NOMO-1 treated with DMSO at 0.1 percent for 48 hours (cell line): ENCODE results near the gene SNX18.

Experiments
- DNase-seq: peaks from one replicate; lab custom pipeline; 2025; ENCODE audit not compliant: unreplicated experiment; lab: John Stamatoyannopoulos, UW

The SNX18 gene

DNA sequence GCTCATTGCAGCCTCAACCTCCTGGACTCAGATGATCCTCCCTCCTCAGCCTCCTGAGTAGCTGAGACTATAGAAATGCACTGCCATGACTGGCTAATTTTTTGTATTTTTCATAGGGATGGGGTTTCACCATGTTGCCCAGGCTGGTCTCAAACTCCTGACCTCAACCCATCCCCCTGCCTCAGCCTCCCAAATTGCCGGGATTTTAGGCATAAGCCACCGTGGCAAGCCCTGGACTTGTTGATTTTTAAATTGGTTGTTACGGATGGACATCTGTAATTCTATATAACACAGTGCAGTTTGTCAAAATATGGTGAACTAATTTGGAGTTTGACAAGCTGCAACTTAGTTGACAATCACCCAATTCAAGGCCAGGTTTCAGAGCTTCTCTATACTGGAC, 22.7 kb downstream of the SNX18 start:
- DNase-seq: no peak

DNA sequence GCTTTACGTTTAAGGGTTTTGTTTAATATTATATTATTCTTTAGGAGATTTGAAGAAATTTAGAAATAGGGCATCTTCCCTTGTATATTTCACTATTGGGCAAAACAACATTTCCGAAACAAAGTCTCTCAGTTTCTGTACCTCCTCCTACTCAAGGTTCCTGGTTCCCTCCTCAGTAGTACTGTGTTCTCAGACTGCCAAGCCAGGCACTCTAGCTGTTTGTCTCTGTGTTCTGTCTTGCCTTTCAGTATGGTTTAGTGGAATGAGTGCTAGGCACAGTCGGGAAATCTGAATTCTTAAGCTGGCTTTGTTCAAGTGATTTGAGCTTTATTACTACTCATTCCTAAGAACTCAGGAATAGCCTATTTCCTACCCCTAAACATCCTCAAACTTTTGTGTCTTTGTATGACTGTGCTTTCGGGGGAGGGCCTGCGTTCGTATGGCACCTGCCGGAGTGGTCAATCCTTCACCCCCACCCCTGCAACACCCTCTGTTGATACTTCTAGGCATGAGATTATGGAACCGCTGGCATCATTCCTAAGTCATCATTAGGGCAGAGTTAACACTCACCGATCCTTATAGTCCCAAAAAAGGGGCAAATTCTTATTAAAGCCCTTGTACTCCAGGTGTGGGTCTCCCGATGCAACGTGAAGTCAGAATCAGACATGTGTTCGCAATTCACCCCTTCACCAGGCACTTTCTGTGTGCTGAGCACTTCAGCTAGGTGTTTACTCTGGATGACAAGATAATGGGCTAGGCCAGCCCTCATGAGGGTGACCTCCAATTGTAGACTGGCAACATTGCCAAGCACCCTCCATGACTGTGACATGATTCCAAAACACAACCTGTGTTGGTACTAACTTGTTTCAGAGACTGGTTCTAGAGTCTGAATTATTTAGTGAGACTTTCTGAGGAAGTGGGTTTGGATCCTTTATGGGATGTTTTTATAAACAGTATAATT, 24.5 kb downstream of the SNX18 start:
- DNase-seq: no peak

DNA sequence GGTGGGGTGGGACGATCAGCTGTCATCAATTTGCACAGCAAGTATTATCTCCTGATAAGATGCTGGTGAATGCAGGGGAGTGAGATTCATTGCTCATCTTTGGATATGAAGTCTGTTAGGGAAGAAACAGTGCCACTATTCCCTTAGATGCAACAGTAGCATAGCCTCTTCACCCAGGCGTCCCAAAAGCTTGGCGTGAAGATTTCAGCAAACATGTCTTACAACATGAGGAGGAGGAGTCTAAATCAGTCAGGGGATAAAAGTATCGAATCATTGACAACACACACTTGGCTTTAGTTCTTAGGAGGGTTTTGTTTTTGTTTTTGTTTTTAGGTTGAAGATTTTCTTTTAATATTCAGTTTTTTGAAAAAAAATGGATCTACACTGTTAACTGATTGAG, 26.5 kb downstream of the SNX18 start:
- no peak for DNase-seq

DNA sequence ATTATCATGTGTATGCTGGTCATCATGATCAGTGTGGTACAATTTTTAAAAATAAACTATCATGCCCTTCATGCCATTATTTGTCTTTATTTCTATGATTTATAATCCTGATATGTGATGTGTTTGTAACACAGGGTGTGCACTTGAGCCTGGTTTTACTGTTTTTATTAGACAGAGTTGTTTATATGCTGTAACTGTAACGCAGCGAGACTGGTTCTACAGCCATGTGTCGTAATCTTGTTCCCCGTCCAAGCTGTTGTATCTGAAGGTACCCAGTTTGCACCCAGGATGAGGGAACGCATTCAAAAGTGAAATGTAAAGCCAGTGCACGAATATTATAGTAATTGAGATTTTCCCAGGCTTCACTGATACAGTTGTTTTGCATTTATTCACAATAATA, 28.2 kb downstream of the SNX18 start:
- no peak for DNase-seq

DNA sequence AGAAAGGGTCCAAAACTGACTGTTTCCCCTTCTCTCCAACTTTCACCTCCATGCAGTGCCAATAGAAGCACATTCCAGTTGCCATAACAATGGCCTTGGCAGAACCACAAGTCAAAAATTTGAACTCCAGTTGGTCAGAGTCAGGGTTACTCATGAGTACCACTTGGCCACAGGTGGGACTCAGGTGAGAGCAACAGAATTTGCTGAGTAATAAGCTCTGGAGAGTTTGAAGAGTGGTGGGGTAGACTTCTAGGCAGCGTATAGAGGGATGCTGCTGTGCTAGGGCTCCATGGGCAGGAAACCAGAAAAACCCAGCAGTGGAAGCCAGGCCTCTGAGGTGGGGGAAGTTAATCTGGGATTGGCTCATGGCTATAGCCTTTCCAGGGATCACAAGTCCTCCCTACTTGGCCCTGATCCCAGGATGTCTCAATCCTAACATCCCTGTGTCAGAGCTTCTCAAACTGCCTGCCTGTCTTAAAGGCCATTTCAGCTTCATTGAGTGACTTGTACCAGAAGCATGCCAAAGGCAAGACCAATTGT, 30.2 kb downstream of the SNX18 start:
- DNase-seq: no peak

DNA sequence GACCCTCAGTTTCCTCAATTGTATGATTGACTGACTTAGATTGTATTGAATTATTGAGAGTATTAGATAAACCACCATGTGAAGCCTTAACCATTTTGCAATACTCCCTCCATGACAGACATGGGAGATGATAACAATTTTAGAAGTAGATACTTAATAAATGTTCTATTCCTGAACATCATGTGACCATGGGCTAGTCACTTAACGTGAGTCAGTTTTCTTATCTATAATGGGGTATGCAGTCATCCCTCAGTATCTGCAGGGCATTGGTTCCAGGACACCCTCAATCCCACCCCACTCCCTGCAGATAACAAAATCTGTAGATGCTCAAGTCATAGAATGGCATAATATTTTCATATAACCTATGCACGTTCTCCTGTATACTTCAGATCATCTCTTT, 31.0 kb downstream of the SNX18 start:
- no peak for DNase-seq

DNA sequence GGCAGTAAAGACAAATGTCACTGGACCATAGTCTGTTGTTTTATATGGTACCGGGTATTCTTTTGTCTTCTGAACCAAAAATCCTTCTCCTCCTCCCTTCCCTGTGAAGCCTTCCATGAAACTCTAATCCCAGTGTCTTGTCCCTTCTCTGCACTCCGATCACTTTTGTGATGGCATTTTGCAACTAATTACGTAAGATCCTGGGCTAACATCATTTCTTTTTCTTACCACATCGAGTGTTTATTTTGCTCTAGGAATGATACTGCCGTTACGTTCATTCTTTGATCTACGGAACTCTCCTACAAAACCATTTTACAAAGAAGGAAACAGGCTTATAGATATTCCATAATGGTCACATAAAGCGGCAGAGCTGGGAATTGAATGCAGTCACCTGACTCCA, 33.7 kb downstream of the SNX18 start:
- DNase-seq: no peak

DNA sequence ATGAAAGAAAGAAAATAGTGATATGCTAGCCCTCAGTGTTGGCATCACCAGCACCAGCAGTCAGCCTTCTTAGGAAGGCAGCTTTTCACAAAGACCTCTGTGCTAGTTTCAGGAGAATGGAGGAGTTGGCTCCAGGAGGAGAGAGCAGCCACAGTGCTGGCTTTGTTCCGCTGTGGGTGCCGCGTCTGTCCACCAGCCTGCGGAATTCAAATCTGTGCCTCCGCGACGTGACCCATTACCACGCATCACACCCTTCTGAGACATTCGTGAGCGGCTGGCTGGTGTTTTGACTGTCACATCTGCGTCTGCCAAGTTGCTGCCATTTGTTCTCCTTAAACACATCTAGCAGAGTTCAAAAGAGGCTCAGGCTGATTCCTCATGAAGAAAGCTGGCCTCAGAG, 34.4 kb downstream of the SNX18 start:
- no peak for DNase-seq

DNA sequence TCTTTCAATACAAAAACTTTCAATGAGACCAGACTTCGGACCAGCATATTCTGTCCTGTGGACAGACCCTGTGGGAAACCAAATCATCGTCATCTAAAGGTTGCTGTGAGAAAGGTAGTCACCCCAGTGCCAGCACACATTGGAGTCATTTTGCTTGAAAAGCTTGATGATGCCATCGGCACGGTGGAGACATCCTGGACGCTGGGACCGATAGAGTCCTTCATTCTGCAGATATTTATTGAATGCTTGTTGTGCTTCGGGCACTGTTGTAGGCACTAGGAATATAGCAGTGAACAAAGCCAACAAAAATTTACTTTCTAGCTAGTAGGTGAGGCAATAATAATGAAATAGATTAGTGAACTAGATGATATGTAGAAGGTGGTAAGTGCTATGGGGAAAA, 34.9 kb downstream of the SNX18 start:
- DNase-seq: no peak

DNA sequence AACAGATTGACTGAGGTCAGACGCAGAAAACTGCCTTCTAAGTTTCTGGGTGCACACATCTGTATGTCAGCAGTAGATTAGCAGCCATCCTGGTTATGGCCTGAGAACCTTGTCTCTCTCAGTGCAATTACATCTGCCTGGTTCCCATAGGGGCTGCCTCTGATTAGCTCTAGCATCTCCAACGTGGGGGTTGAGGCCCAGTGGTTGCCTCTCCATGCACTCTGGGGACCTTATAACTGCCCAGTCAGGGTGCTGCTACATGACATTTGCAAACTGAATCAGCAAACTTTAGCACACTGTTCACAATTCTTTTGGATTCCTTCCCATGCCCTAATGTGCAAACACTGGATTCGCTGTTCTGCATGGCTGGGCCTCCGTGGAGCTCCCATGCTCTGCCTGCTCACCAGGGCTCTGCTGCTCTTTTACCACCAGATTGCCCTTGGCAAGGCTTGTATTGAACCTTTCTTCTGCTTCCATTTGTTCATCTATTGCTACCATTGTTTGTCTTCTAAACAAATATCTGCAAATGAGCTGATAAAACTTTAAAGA, 36.2 kb downstream of the SNX18 start:
- no peak for DNase-seq

DNA sequence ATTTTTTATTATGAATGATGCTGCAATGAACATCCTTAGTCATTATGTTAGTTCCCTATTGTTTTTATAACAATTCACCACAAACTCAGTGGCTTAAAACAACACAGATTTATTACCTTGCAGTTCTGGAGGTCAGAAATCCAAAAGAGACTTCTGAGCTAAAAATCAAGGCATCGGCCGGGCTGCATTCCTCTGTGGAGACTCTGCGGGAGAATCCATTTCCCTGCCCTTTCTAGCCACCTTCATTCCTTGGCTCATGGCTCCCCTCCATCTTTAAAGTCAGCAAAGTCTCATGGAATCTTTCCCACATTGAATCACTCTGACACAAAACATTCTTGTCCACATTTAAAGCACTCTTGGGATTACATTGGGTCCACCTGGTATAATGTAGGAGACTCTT, 38.6 kb downstream of the SNX18 start:
- DNase-seq: no peak

DNA sequence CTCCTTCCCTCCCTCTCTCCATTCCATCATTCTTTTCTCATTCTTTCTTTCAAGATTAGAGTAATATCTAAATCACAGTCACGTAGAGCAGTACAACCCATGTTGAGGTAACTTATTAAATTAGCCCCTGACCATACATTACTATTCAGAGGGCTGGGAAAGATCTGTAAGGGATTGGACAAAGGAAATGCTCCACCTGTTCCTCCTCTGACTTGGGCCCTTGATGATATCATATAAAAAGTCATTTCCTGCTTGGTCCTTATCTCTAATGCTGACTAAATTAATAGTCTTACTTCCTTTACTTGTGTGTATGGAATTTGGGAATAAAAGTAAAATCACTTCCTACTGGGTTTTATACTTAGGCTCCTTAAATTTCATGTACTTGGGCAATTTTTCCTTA, 40.8 kb downstream of the SNX18 start:
- no peak for DNase-seq

DNA sequence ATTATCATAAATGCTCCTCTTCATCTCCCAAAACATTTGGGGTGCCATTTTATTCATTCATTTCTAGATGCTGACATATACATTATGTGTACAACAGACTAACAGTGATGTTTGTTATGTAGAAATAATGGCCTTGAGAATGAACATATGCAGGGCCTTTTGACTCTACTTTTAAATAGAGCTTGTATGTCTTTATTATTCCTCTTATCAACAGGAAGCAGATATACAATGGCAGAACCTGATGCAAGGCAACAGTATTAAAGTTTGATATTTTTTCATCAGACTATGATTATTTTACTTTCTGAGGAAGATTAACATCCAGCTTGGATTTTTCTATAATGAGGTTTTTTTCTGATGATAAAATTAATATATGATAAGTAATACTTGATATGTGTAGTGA, 44.1 kb downstream of the SNX18 start:
- no peak for DNase-seq

DNA sequence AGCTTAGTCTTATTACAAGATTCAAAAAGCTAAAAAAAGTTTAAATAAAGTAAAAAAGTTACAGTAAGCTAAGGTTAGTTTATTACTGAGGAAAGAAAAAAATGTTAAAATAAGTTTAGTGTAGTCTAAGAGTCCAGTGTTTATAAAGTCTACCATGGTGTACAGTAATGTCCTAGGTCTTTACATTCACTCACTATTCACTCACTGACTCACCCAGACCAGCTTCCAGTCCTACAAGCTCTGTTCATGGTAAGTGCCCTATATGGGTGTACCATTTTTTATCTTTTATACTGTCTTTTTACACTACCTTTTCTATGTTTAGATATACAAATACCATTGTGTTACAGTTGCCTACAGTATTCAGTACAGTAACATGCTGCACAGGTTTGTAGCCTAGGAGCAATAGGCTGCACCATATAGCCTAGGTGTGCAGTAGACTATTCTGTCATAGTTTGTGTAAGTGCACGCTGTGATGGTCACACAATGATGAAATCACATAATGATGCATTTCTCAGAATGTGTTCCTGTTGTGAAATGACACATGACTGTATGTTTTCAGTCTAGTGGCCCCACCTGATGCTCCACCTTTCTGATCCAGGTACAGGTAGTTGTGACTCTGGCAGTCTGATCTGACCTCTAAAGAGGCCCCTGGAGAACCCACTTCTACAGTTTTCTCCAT, 45.7 kb downstream of the SNX18 start:
- no peak for DNase-seq

DNA sequence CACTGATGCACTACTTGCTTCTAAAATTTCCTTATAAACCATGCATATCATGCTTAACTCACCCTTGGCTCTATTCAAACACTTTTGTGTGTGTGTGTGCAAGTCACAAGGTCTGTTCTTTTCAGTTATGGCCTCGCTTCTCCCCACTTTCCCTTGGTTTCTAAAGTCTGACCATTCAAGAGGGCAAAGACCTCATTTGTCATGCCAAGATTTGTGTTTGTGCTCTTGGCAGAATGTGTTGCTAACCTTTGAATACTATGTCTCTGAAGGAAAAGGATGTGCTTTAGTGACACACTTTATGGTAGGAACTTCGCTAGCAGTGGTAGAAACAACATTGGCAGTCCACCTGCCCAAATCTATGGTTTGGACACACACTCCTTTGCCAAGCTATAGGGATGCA, 50.4 kb downstream of the SNX18 start:
- no peak for DNase-seq

DNA sequence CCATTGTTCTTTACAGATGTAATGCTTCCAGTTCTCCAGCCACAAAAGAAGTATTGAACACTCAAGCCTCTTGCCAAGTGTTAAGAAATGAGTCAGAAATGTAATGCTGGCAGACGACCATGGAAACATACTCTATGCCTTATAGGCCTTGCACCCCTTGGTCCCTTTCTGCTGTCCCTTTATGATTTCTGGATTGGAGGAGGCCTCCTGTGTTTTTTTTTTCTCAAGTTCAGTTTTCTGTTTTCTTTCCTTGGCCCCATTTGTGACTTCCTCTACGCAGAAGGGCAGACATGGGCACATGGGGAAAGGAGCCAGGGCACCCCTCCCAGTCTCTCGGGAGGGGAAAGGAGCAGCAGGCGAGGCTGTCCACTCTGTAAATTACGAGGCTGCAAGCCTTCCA, 53.4 kb downstream of the SNX18 start:
- DNase-seq: no peak

DNA sequence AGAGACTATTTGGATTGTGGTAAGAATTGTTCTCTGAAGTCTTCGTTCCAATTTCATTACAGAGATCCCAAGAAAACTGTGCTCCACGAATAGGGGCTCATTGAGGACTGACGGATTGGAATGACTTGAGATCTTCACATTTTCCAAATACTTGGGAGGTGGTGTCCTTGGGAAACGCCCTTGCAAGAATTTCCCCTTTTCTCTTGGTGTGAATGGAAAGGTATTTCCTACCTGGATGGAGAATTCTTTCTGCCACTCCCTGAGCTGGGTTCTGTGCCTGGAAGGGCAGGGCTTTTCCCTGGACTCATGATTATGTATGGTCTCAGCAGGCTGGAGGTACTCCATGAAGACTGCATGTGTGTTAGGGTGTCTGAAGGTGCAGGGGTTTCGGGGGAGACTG, 53.9 kb downstream of the SNX18 start:
- no peak for DNase-seq

DNA sequence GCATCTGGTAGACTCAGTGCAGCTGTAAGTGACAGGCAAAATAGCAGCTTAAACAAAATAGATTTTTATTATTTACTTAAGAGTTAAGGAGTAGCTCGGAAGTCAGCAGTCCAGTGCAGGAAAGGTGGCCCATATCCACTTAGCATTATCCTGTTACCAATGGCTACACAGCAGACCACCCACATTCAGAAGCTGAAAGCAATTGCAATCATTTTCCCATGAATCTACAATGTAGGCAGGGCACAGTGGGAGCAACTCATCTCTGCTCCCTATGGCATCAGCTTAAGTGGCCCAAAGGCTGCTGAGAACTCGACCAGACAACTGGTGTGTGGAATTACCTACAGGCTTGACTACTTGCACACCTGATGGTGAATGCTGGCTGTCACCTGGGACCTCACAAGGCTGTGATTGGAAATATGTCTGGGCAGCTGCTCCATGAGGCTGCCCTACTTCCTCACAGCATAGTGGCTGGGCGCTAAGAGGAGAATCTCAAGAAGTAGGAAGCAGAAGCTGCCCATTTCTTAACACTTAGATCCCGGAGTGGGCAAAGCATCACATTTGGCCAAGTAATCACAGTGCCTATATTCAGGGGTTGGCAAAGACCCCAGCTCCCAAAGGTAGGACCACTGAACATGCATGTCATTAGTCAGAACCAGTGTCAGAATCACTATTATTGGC, 56.4 kb downstream of the SNX18 start:
- DNase-seq: no peak

DNA sequence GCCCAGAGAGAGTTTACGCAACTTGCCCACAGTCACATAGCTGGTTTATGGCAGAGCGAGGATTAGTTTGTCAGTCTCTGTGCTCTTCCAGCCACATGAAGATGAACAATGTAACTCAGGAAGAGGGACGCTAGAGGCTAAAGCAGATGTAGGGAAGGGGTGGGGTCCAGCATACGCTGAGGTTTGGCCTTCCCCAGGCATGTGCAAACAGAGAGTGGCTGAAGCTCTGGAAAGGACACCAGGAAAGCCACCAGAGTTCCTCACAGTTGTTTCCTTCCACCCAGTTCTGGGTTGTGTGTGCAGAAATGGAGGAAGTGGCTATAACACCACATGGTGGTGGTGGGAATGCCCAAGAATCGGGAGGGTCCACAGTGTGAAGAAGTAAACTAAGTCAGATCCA, 60.0 kb downstream of the SNX18 start:
- no peak for DNase-seq

DNA sequence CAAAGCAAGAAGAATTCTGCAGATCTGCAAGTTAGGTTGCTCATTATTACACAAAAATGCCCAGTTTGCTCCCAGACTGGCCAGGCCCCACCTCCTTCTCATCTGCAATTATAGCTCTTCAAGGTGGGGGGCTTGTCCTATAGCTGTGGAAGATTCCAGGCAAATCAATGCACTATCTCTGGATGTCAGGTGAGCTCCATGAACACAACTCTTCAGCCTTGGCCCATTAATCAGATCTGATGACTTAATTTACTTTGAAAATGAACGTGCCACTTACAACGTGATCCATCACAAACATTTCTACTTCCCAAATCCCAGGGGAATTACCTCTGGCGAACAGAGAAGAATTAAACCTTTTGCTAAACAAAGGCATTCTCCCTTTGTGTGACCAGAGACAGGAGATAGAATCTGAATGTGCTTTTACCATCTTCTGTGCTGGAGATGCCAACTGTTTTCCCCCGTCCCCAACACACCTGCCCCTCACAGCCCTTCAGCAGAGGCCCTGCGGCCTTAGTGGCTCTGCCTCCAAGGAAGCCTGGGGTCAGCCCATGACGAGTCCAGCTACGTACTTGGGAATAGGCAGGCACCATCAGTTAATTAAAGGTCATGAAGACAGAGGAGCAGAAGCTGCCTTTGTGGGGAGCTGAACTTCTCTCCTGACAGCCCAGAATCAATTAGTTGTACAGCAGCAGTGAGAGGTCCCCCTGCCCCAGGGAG, 60.5 kb downstream of the SNX18 start:
- no peak for DNase-seq
